RWPE1 (cell line): ENCODE measurements around the gene TENM4.

Source experiments
- CTCF ChIA-PET: fragments of 350-600 bp; sonication (Branson Sonifier 250); formaldehyde crosslinking; extraction: SDS; loops from one replicate; lab custom pipeline; 2021; lab: Yijun Ruan, JAX
- POLR2A ChIA-PET: fragments of 400-600 bp; formaldehyde crosslinking; extraction: SDS; loops from one replicate; lab custom pipeline; 2020; ENCODE audit warnings: antibody characterized with exemption; ENCODE audit not compliant: low non-redundant PET; lab: Yijun Ruan, JAX
- DNase-seq: peaks from one replicate; pipeline ENCODE4 v3.0.0; 2012; ENCODE audit warnings: low spot score
- H3K27ac ChIP-seq: fragments of 450-650 bp; 2 replicates; pipeline ENCODE4 v1.5.1; 2017
- CTCF ChIP-seq: fragments of 450-650 bp; conservative IDR thresholded peaks from 2 replicates; pipeline ENCODE4 v1.5.1; 2017; ENCODE audit warnings: low read depth, mild to moderate bottlenecking

The TENM4 gene

GRCh38 chr11:79206951-79207350, 233.9 kb downstream of the TENM4 start:
- no peak for TF ChIP-seq CTCF
- ChIA-PET POLR2A (no interaction called here), CTCF (no interaction called here)
- no peak for DNase-seq
- no peak overlapping the region for H3K27ac ChIP-seq

- no peak for DNase-seq
- H3K27ac ChIP-seq = no peak overlapping the region
- TF ChIP-seq CTCF = no peak
- ChIA-PET CTCF (no interaction called here), POLR2A (no interaction called here)
Measured at GRCh38 chr11:79205786-79206185, 235.0 kb downstream of the TENM4 start.

DNA sequence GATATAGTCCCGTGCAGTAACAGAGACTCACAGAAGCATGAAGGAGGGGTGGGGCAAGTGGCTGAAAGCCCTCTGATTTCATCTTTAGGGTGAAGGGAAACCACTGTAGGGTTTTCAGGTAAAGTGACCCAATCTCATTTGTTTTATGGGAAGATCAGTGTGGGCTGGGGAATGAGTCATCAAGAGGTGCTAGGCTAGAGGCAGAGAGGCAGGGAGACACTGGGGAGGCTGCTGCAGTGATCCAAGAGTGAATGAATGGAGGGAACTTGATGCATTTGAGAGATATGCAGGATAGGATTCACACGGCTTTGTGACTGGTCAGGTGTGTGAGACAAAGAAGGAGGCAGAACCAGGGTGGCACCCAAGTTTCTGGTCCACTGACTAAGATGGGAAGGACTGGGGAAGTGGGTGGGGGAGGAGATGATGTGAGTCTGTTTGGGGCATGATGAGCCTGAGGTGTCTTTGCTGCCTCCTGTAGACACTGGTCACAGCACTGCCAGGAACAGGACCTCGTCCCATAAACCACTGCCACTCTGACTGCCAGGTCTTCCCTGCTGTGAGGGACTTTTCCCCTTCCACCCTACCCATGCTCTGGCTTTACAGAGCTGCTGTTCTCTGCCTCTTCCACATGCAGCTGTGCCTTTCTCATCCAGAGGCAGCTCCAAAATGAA, 239.0 kb downstream of the TENM4 start:
- POLR2A ChIA-PET = no interaction called here
- CTCF ChIA-PET = interaction anchor here (0.6 to 0.7 kb wide), 2 partner anchors 97 to 694 kb away, joined by 3 read pairs; no protein-coding TSS in a partner anchor
- no peak for TF ChIP-seq CTCF
- DNase-seq = no peak
- H3K27ac ChIP-seq = no peak overlapping the region

DNA sequence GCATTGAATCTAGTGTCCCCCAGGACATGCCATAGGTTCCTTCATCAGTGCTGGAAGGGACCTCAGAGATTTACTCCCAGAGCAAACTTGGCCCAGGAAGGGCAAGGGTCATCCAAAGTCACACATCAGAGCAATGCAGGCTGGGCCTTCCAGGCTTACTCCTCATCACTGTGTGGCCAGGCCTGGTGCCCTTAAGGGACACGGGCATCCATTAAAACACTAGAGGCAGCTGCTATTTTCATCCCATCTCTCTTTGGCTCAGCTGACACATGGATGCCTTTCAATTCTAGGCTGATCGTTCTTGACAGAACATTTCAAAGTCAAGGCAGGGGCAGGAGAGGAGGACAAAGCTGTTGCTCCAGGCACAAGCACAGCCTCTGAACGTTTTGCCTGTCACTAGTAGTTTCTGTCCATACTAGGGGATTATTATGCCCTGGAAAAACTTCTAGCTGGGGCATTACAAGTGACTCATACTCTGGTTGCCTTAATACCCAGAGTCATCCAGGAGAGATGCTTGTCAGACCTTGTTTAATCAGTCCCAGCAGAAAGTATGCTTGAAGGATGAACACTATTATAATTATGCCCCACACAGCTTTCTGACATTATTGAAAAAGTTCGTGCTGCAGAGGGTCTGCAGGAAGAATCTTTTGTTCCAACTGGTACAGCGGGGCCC, 240.3 kb downstream of the TENM4 start:
- TF ChIP-seq CTCF = no peak
- DNase-seq = no peak
- POLR2A ChIA-PET = no interaction called here
- no peak overlapping the region for H3K27ac ChIP-seq
- CTCF ChIA-PET = interaction anchor here (0.7 kb wide), 1 partner anchor 1820 kb away, joined by 4 read pairs; no protein-coding TSS in a partner anchor

DNA sequence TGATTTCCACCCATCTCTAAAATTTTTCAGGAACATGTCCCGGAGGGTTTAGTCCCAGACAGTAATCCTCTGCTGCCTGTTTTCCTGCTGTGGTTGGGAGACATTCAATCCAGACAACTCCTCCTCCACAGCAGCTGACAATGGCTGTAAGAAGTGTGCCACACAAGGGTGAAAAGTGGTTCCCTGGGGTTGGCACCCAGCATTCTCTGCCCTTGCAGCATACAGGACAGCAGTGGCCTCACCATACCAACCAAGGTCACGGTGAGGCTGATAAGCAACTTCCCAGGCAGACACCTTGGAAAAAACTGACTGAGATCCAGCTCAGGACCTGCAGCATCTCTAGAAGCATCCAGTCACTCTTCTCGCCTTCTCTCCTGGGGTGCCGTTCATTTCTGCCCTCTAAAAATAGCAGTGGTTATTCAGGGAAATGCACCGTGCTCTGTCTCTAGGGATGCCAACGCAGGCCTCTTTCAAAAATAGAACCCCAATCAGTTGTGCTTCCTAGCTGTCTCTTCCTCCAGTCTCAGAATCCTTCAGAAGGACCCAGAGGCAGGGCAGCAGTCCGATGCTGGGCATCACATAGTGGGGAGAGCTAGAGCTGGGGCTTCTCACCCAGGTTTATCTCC, 241.0 kb downstream of the TENM4 start:
- POLR2A ChIA-PET = no interaction called here
- no peak for DNase-seq
- TF ChIP-seq CTCF = no peak
- H3K27ac ChIP-seq = no peak overlapping the region
- CTCF ChIA-PET = no interaction called here

DNA sequence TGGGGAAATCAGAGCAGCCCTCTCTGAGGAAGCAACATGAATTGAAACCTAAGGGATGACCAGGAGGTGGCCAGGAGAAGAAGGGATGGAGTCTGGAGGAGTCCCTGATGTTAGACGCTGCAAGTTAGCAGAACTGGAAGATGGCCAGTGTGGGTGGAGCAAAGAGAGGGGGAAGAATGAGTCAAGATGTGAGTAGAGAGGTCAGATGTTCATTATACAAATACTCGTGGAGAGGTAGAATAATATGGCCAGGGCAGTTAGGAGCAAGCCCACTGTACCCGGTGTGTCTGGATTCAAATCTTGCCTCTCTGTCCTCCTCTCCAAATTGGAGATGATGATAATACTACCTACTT, 242.0 kb downstream of the TENM4 start:
- DNase-seq = no peak
- ChIA-PET CTCF (interaction anchor here (0.7 kb wide), 1 partner anchor 99 kb away, joined by 3 read pairs; no protein-coding TSS in a partner anchor), POLR2A (no interaction called here)
- no peak overlapping the region for H3K27ac ChIP-seq
- TF ChIP-seq CTCF = no peak
